ENCODE results near the gene ALX1. TPM values are rescaled to one million over a fixed set of nuclear protein-coding genes. Genes with fewer than 3 reads are reported as not detected.
"Not testable (repeated sequence)": the region's sequence is repeated elsewhere in the genome, so short reads cannot be mapped to it uniquely, and the experiment has no call there.

The ALX1 gene
- total RNA-seq, 1 donor from 2014 or later = not detected

- intact Hi-C loops (cut with micrococcal nuclease) = no loop called here
- ATAC-seq = no peak
- DNase-seq = no peak
Measured at GRCh38 chr12:85283560-85283959, 3.5 kb downstream of the ALX1 start.

- DNase-seq = no peak
- intact Hi-C loops (cut with micrococcal nuclease) = no loop called here
- no peak for ATAC-seq
Measured at GRCh38 chr12:85296362-85296761, 16.3 kb downstream of the ALX1 start.

- ATAC-seq (no peak), DNase-seq (no peak)
- intact Hi-C loops (cut with micrococcal nuclease) = no loop called here
Measured at GRCh38 chr12:85299053-85299452, 19.0 kb downstream of the ALX1 start.

GRCh38 chr12:85301051-85301450 lies 21.0 kb downstream of the ALX1 start:
- DNase-seq (no peak), ATAC-seq (no peak)
- intact Hi-C loops (cut with micrococcal nuclease) = no loop called here

- no peak for DNase-seq
- ATAC-seq = no peak
- intact Hi-C loops (cut with micrococcal nuclease) = no loop called here
Measured at GRCh38 chr12:85308374-85308773, 28.4 kb downstream of the ALX1 start.

- ATAC-seq (no peak), DNase-seq (no peak)
- intact Hi-C loops (cut with micrococcal nuclease) = no loop called here
Measured at GRCh38 chr12:85309125-85309566, 29.1 kb downstream of the ALX1 start.

GRCh38 chr12:85310025-85310424 lies 30.0 kb downstream of the ALX1 start:
- DNase-seq = no peak
- no peak for ATAC-seq
- intact Hi-C loops (cut with micrococcal nuclease) = no loop called here

GRCh38 chr12:85310456-85311076 lies 30.5 kb downstream of the ALX1 start:
- intact Hi-C loops (cut with micrococcal nuclease) = no loop called here
- DNase-seq (no peak), ATAC-seq (no peak)

- DNase-seq = peak; percentile 15
- intact Hi-C loops (cut with micrococcal nuclease); ATAC-seq: not testable (repeated sequence)
Measured at GRCh38 chr12:85317866-85318636, 38.0 kb downstream of the ALX1 start.

GRCh38 chr12:85322715-85323114 lies 42.7 kb downstream of the ALX1 start:
- intact Hi-C loops (cut with micrococcal nuclease) = no loop called here
- ATAC-seq = no peak

GRCh38 chr12:85325442-85325841 lies 45.4 kb downstream of the ALX1 start:
- no peak for DNase-seq
- intact Hi-C loops (cut with micrococcal nuclease) = no loop called here
- ATAC-seq = no peak

More at GRCh38 chr12:85322715-85323114, 42.7 kb downstream of the ALX1 start:
- no peak for DNase-seq

- no peak for ATAC-seq
- DNase-seq = no peak
- intact Hi-C loops (cut with micrococcal nuclease) = no loop called here
Measured at GRCh38 chr12:85329913-85330312, 49.9 kb downstream of the ALX1 start.

GRCh38 chr12:85348779-85349178 lies 68.8 kb downstream of the ALX1 start:
- ATAC-seq = no peak
- intact Hi-C loops (cut with micrococcal nuclease) = no loop called here
- DNase-seq = no peak

- no peak for ATAC-seq
- intact Hi-C loops (cut with micrococcal nuclease) = no loop called here
- no peak for DNase-seq
Measured at GRCh38 chr12:85350356-85350755, 70.3 kb downstream of the ALX1 start.

Other genes starting within 250 kb of the ALX1 start
- gene TSPAN19, start 243.9 kb upstream of the ALX1 start, total RNA-seq = not detected
- gene LRRIQ1, start 243.9 kb upstream of the ALX1 start, total RNA-seq = not detected